NCI-H2081 (cell line): Measurements from ENCODE around the gene BTBD6.
A peak's percentile ranks its signal among the peaks of the same experiment; 100 is the strongest.
"Not testable (repeated sequence)": the region's sequence is repeated elsewhere in the genome, so short reads cannot be mapped to it uniquely, and the experiment has no call there.

Source experiments
- DNase-seq, 2 experiments: peaks; one replicate each; lab custom pipeline; 2025; lab: John Stamatoyannopoulos, UW

Gene BTBD6

DNA sequence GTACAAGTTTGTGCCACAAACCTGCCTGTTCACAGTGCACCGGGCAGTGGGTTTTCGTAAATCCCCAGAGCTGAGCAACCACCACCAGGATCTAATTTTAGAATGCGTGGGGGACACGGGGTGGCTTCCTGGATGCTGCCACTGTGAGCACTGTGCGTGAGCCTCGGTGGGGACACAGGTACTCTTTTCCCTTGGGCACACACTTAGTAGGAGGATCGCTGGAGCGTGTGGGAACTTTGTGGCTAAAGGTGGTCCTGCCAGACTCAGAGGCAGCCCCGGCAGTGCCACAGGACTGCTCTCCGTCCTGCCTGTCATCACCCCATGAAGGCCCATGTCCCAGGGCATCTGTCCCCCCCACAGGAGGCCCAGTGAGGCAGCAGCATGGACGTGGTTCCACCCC lies 21.1 kb downstream of the BTBD6 start:
- no peak for DNase-seq

DNA sequence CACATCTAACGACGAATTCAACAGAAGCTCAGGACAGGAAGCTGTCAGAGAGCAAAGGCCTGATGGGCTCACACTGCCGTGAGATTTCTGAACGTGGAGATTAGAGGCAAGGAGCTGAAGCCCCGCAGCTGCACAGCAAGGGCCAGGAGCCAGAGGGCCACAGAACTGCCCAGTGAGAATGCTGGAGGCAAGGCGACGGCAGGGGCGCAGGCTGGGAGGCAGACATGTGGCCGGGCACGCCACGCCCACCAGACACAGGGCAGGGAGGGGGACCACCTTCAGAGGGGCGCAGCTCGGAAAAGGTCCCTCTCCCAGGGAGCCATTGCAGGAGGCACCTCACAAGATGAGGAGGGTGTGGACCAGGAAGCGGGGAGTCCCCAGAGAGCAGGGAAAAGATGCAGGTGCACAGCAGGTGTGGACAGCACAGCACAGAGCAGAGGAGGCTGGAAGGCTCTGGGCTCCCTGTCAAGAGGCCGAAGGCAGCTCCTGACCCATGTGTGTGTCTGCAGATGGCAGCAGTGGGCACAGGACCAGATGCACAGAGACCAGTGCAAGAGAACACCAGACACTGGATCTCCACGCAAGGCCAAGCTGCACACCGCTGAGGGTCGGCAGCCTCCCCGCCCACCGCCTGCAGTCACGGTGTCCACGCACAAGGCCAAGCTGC lies 23.0 kb downstream of the BTBD6 start:
- DNase-seq: no peak

- DNase-seq: no peak
These were observed 24.3 kb downstream of the BTBD6 start for GRCh38 chr14:105272623-105273022.

DNA sequence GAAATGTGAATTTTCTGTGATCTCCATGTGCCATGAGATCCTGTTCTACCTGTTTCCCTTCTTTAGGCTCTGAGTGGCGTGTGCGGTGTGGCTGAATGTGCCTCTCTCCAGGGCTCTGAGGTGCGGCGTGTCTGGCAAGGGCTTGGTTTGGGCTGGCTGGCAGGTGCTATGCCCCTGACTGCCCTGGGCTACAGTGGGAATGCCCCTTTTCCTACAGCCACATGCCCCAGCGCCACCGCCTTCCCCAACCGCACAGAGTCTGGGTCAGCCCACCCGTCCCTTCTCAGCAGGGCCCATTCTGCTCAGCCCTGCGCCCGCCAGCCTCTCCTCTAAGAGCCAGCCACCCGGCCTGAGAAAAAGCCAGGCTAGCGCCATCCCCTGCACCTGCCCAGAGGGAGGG lies 24.7 kb downstream of the BTBD6 start:
- DNase-seq: no peak

DNA sequence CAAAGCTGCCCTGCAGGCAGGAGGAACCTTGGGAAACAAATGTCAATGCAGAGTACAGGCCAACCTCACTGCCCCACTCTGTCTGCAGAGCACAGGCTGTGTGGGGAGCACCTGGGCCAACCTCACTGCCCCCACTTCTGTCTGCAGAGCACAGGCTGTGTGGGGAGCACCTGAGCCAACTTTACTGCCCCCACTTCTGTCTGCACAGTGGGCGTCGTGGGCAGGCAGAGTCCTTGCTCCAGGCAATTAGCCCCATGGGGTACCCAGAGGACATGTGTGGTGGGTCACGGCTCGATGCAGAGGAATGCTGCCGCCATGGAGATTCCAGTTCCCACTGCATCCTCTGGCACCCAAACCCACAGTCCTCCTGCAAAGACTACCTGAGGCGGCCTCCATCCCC lies 26.3 kb downstream of the BTBD6 start:
- no peak for DNase-seq

GRCh38 chr14:105275267-105275946 lies 27.1 kb downstream of the BTBD6 start:
- no peak for DNase-seq

- DNase-seq: not testable (repeated sequence)
These were observed 29.1 kb downstream of the BTBD6 start for GRCh38 chr14:105277448-105277847.

- no peak for DNase-seq
These were observed 31.5 kb downstream of the BTBD6 start for GRCh38 chr14:105279642-105280361.

DNA sequence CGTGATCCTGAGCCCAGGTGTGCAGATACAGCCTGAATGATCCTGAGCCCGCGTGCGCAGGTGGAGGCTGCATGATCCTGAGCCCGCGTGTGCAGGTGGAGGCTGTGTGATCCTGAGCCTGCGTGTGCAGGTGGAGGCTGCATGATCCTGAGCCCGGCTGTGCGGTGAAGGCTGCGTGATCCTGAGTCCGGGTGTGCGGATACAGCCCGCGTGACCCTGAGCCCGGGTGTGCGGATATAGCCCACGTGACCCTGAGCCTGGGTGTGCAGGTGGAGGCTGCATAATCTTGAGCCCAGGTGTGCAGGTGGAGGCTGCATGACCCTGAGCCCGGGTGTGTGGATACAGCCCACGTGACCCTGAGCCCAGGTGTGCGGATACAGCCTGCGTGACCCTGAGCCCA lies 32.2 kb downstream of the BTBD6 start:
- DNase-seq: no peak

GRCh38 chr14:105281371-105282097 lies 33.2 kb downstream of the BTBD6 start:
- DNase-seq: peak in 1 of 2 experiments; percentile 9

- no peak for DNase-seq
These were observed 33.9 kb downstream of the BTBD6 start for GRCh38 chr14:105282098-105282725.

DNA sequence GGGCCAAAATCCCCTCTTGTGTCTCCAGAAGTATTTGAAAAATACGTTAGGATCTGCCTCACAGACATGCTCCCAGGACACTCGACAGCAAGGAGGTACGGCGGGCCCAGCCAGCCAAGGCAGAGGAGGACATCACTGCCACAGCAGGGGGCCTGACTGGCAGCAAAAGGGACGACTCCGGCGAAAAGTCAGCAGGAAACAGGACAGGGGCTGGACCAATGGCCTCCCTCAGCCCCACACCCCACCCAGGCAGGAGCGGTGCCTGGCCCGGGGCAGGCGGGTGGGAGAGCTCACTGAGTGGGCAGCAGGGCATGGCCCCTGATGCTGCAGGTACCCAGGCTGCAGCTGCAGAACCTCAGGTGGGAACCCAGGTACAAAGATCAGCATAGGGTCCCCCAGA lies 34.7 kb downstream of the BTBD6 start:
- no peak for DNase-seq

- no peak for DNase-seq
These were observed 35.6 kb downstream of the BTBD6 start for GRCh38 chr14:105283899-105284298.

GRCh38 chr14:105285174-105285573 lies 36.8 kb downstream of the BTBD6 start:
- DNase-seq: no peak

GRCh38 chr14:105286759-105287144 lies 38.4 kb downstream of the BTBD6 start:
- DNase-seq: no peak

- DNase-seq: no peak
These were observed 39.1 kb downstream of the BTBD6 start for GRCh38 chr14:105287249-105288102.

DNA sequence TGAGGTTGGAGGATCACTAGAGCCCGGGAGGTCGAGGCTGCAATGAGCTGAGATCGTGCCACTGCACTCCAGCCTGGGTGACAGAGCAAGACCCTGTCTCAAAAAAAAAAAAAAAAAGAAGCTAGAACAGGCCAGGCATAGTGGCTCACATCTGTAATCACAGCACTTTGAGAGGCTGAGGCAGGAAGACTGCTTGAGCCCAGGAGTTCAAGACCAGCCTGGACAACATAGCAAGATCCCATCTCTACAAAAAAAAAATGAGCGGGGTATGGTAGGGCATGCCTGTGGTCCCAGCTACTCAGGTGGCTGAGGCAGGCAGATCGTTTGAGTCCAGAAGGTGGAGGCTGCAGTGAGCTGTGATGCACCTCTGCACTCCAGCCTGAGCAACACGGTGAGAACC lies 40.6 kb downstream of the BTBD6 start:
- DNase-seq: not testable (repeated sequence)

GRCh38 chr14:105290621-105291346 lies 42.5 kb downstream of the BTBD6 start:
- no peak for DNase-seq

GRCh38 chr14:105292826-105293711 lies 44.7 kb downstream of the BTBD6 start:
- no peak for DNase-seq
